ENCODE results near the gene STK10.

The STK10 gene

DNA sequence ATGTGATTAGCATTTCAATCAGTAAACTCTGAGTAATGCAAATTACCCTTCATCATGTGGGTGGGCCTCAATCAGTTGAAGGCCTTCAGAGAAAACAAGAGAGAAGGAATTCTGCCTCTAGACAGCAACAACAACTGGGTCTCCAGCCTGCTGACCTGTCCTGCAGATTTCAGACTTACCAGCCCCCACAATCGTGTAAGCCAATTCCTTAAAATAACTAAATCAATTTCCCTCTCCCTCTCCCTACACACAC is 139.9 kb downstream of the STK10 start:
- TF ChIP-seq TAF1 (IDR thresholded peaks at IDR 0.05; ENCODE audit: low read depth) (no peak), TCF12 (IDR thresholded peaks at IDR 0.05; ENCODE audit: low read depth) (no peak)

DNA sequence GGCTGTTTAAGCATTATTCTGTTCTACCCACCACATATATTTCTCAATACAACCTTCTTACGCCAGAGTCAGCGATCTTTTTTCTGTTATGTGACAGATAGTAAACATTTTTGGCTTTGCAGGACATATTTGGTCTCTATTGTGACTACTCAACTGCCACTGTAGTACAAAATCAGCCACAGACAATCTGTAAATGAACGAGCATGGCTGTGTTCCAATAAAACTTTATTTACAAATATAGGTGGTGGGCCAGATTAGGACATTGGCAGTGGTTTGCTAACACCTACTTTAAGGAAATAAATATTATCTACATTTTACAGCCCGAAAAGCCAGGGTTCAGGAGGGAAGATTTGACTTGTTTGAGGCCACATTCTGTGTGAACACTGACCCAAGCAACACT is 141.4 kb downstream of the STK10 start:
- no peak for TF ChIP-seq EGR1 (IDR thresholded peaks at IDR 0.05)
- no peak for TF ChIP-seq NFIC (IDR thresholded peaks at IDR 0.05)
- no peak for TF ChIP-seq CEBPB (IDR thresholded peaks at IDR 0.05)
- no peak for TF ChIP-seq TAF1 (IDR thresholded peaks at IDR 0.05; ENCODE audit: low read depth)
- TF ChIP-seq, protein P1, sequence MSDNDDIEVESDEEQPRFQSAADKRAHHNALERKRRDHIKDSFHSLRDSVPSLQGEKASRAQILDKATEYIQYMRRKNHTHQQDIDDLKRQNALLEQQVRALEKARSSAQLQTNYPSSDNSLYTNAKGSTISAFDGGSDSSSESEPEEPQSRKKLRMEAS (IDR thresholded peaks at IDR 0.05): no peak

GRCh38 chr5:172045315-172045632 is 142.8 kb downstream of the STK10 start:
- TF ChIP-seq USF1 (IDR thresholded peaks at IDR 0.05) (no peak), CEBPB (IDR thresholded peaks at IDR 0.05) (no peak), TAF1 (IDR thresholded peaks at IDR 0.05; ENCODE audit: low read depth) (no peak), CREB1 (IDR thresholded peaks at IDR 0.05; ENCODE audit: low read depth) (no peak)
- TF ChIP-seq, protein P2, sequence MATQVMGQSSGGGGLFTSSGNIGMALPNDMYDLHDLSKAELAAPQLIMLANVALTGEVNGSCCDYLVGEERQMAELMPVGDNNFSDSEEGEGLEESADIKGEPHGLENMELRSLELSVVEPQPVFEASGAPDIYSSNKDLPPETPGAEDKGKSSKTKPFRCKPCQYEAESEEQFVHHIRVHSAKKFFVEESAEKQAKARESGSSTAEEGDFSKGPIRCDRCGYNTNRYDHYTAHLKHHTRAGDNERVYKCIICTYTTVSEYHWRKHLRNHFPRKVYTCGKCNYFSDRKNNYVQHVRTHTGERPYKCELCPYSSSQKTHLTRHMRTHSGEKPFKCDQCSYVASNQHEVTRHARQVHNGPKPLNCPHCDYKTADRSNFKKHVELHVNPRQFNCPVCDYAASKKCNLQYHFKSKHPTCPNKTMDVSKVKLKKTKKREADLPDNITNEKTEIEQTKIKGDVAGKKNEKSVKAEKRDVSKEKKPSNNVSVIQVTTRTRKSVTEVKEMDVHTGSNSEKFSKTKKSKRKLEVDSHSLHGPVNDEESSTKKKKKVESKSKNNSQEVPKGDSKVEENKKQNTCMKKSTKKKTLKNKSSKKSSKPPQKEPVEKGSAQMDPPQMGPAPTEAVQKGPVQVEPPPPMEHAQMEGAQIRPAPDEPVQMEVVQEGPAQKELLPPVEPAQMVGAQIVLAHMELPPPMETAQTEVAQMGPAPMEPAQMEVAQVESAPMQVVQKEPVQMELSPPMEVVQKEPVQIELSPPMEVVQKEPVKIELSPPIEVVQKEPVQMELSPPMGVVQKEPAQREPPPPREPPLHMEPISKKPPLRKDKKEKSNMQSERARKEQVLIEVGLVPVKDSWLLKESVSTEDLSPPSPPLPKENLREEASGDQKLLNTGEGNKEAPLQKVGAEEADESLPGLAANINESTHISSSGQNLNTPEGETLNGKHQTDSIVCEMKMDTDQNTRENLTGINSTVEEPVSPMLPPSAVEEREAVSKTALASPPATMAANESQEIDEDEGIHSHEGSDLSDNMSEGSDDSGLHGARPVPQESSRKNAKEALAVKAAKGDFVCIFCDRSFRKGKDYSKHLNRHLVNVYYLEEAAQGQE (IDR thresholded peaks at IDR 0.05; ENCODE audit: low read depth): no peak

DNA sequence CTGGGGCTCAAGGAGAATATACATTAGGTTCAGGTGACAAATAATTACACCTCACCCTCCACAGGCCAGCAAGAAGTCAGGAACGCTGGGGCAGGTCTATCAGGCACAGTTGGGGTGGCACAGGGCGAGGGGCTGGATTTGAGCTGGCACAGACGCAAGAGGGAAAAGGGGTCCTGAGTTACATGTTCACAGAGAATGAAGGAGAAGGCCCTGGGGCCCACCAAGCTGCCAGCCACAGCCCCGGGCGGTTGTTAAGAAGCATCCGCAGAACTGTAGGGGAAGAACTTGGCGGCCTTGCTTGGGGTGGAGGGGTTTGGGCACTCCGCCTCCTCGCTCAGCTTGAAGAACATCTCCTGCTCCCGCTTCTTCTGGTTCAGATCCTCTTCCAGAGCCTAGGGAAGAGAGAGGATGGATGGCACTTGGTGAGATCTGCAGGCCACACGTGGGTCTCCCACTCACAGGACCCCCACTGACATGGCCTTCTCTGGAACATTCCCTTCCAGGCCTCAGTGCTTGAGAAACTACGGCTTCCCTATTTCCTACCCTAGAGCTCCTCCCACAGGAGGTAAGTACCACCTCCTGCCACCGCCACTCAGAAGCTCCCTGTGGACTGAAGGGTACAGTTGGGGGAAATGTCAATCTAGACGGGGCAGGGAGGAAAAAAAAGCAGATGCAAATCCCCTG is 143.3 kb downstream of the STK10 start:
- TF ChIP-seq TAF1 (IDR thresholded peaks at IDR 0.05; ENCODE audit: low read depth) (no peak), EP300 (IDR thresholded peaks at IDR 0.05; ENCODE audit: borderline replicate concordance) (no peak), TEAD4 (IDR thresholded peaks at IDR 0.05) (no peak), YY1 (IDR thresholded peaks at IDR 0.05; ENCODE audit: low read depth) (no peak), EGR1 (IDR thresholded peaks at IDR 0.05) (no peak), TCF12 (IDR thresholded peaks at IDR 0.05; ENCODE audit: low read depth) (no peak), ZBTB7A (IDR thresholded peaks at IDR 0.05; ENCODE audit: low read depth) (no peak), FOXM1 (IDR thresholded peaks at IDR 0.05; ENCODE audit: borderline replicate concordance, low read depth) (no peak), NFIC (IDR thresholded peaks at IDR 0.05) (no peak)
- TF ChIP-seq, protein P2 (IDR thresholded peaks at IDR 0.05; ENCODE audit: low read depth): no peak

- TF ChIP-seq CEBPB (IDR thresholded peaks at IDR 0.05) (no peak), ZBTB7A (IDR thresholded peaks at IDR 0.05; ENCODE audit: low read depth) (no peak), TEAD4 (IDR thresholded peaks at IDR 0.05) (no peak), RAD21 (IDR thresholded peaks at IDR 0.05; ENCODE audit: low read depth) (no peak), CREB1 (IDR thresholded peaks at IDR 0.05; ENCODE audit: low read depth) (no peak), NFIC (IDR thresholded peaks at IDR 0.05) (no peak), USF1 (IDR thresholded peaks at IDR 0.05) (no peak)
- TF ChIP-seq, protein P2 (IDR thresholded peaks at IDR 0.05; ENCODE audit: low read depth): no peak
Observed at GRCh38 chr5:172043865-172044264, 144.2 kb downstream of the STK10 start.

DNA sequence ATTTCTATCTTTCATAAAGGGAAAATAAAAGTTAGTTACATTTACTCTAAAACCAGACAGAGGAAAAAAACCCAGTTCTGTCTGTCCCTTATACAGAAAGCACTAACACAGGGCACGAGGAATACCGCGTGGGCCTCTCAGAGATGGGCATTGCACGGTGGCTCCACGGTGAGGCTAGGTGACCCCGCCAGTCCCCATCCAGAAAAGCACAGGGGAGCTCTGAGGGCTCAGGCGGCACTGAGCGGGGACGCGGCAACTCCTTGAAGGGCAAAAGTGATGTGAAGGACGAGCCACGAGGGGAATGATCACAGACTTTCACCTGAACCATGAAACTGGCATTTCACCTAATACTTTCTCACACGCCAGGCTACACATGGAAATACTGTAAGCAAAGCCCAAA is 145.8 kb downstream of the STK10 start:
- TF ChIP-seq RAD21 (IDR thresholded peaks at IDR 0.05; ENCODE audit: low read depth) (no peak), TAF1 (IDR thresholded peaks at IDR 0.05; ENCODE audit: low read depth) (no peak), EP300 (IDR thresholded peaks at IDR 0.05; ENCODE audit: borderline replicate concordance) (no peak), USF1 (IDR thresholded peaks at IDR 0.05) (no peak), EGR1 (IDR thresholded peaks at IDR 0.05) (no peak)
- TF ChIP-seq, protein P2 (IDR thresholded peaks at IDR 0.05; ENCODE audit: low read depth): no peak

Measured in Ishikawa (cell line).